CD4-positive, alpha-beta T cell (primary cell): Measurements from ENCODE around the gene GTF2A1. TPM values are rescaled to one million over a fixed set of nuclear protein-coding genes. Genes with fewer than 3 reads are reported as not detected.

ENCODE experiments used
- ATAC-seq: fragments of 200-7000 bp; cut with Tn5 transposase; one replicate; pipeline ENCODE4 v1.10.0; 2022; ENCODE audit warnings: mild to moderate bottlenecking; ENCODE audit not compliant: poor library complexity
- CTCF ChIA-PET: fragments of 350-600 bp; sonication (Branson Sonifier 250); formaldehyde crosslinking; loops from one replicate; lab custom pipeline; 2021; ENCODE audit warnings: antibody characterized with exemption, inconsistent platforms; lab: Charles Lee
- POLR2A ChIA-PET: fragments of 350-600 bp; sonication (Branson Sonifier 250); formaldehyde crosslinking; loops from one replicate; lab custom pipeline; 2021; ENCODE audit warnings: antibody characterized with exemption, inconsistent platforms; lab: Charles Lee
- DNase-seq, 14 experiments: peaks; one replicate each; pipeline ENCODE4 v3.0.0-alpha.2; 2013 to 2020; ENCODE audit warnings: mixed read lengths in 2 of 14
- H3K27ac ChIP-seq, 2 donors: one replicate each; pipeline versions ENCODE4 v1.5.1 to v1.7.0; 2013; ENCODE audit warnings: low read length in 2 of 2, low read depth in 1 of 2, mild to moderate bottlenecking in 1 of 2
- H3K27me3 ChIP-seq, 2 experiments: 1 replicate in 1 of 2; 2 replicates in 1 of 2; pipeline versions ENCODE4 v1.6.1 to v1.7.0; 2013; ENCODE audit warnings: low read length in 2 of 2, control low read depth in 1 of 2, mild to moderate bottlenecking in 1 of 2, moderate library complexity in 1 of 2; ENCODE audit not compliant: insufficient read depth in 2 of 2, control insufficient read depth in 1 of 2
- H3K36me3 ChIP-seq: one replicate; pipeline ENCODE4 v1.6.1; 2013; ENCODE audit warnings: low read length, control low read depth; ENCODE audit not compliant: insufficient read depth
- H3K4me1 ChIP-seq: one replicate; pipeline ENCODE4 v1.6.1; 2013; ENCODE audit warnings: low read length, control low read depth; ENCODE audit not compliant: insufficient read depth
- H3K4me3 ChIP-seq: one replicate; pipeline ENCODE4 v1.5.1; 2013; ENCODE audit warnings: mild to moderate bottlenecking, low read length, moderate library complexity
- H3K9me3 ChIP-seq, 2 experiments: 1 replicate in 1 of 2; 2 replicates in 1 of 2; pipeline versions ENCODE4 v1.6.1 to v1.7.0; 2013; ENCODE audit warnings: low read length in 2 of 2, mild to moderate bottlenecking in 2 of 2, control low read depth in 1 of 2, moderate library complexity in 1 of 2; ENCODE audit not compliant: control insufficient read depth in 1 of 2, insufficient read depth in 1 of 2
- H3K27ac Mint-ChIP-seq: one replicate; pipeline ENCODE4 v1.8.0; 2020; ENCODE audit warnings: mixed read lengths
- H3K27me3 Mint-ChIP-seq: one replicate; pipeline ENCODE4 v1.8.0; 2021; ENCODE audit warnings: mixed read lengths
- H3K36me3 Mint-ChIP-seq: one replicate; pipeline ENCODE4 v1.8.0; 2021; ENCODE audit warnings: low read depth, mixed read lengths
- H3K4me1 Mint-ChIP-seq: one replicate; pipeline ENCODE4 v1.8.0; 2021; ENCODE audit warnings: low read depth, mixed read lengths
- H3K4me3 Mint-ChIP-seq: one replicate; pipeline ENCODE4 v1.8.0; 2020; ENCODE audit warnings: mild to moderate bottlenecking, mixed read lengths
- H3K9me3 Mint-ChIP-seq: one replicate; pipeline ENCODE4 v1.8.0; 2020; ENCODE audit warnings: mixed read lengths
- CTCF ChIP-seq: fragments of 200-600 bp; IDR thresholded peaks from one replicate; pipeline ENCODE4 v1.8.0; 2022; ENCODE audit warnings: antibody characterized with exemption, mild to moderate bottlenecking
- intact Hi-C, 2 experiments: fragments of 100-400 bp; cut with DNase I in 1 of 2; cut with micrococcal nuclease in 1 of 2; formaldehyde crosslinking; loops; one replicate each; pipeline versions ENCODE4 v1.15.1 to v1.9.0; 2023 to 2025; cut with DNase I, micrococcal nuclease
- total RNA-seq, 174 experiments: library from RNA in 2 of 174; stranded (reverse) in 2 of 174; gene quantifications; one replicate each; pipeline ENCODE4 v1.2.3 and lab custom pipeline; 2021 to 2026

The GTF2A1 gene
- total RNA-seq, 2 experiments from 2014 or later: 11.5 to 12.8 TPM

- Mint-ChIP-seq H3K36me3 (no peaks in the 10 kb centered on the region), H3K4me1 (no peaks in the 10 kb centered on the region), H3K27ac (no peak overlapping the region), H3K9me3 (no peaks in the 10 kb centered on the region), H3K27me3 (no peaks in the 10 kb centered on the region), H3K4me3 (no peak overlapping the region)
- H3K9me3 ChIP-seq: no peaks in the 10 kb centered on the region
- DNase-seq: no peak
- ChIA-PET POLR2A (interaction anchor here (1.0 to 1.4 kb wide), 2 partner anchors 13 to 28 kb away, joined by 4 read pairs; no protein-coding TSS in a partner anchor), CTCF (no interaction called here)
- H3K4me3 ChIP-seq: no peak overlapping the region
- no peaks in the 10 kb centered on the region for H3K36me3 ChIP-seq
- H3K27ac ChIP-seq: no peak overlapping the region
- no peak for ATAC-seq
- H3K4me1 ChIP-seq: no peaks in the 10 kb centered on the region
- H3K27me3 ChIP-seq: no peaks in the 10 kb centered on the region
- intact Hi-C loops: no loop called here
- TF ChIP-seq CTCF: no peak
Measured at GRCh38 chr14:81157431-81157830, 63.3 kb downstream of the GTF2A1 start.

- POLR2A ChIA-PET: no interaction called here
Measured at GRCh38 chr14:81153187-81153586, 67.6 kb downstream of the GTF2A1 start.

GRCh38 chr14:81148635-81149034, 72.1 kb downstream of the GTF2A1 start:
- H3K27me3 ChIP-seq: no peaks in the 10 kb centered on the region
- DNase-seq (no peak), ATAC-seq (no peak)
- Mint-ChIP-seq H3K9me3 (no peaks in the 10 kb centered on the region), H3K4me1 (peaks cover 12% of the 10 kb centered on the region), H3K27me3 (no peaks in the 10 kb centered on the region), H3K27ac (no peak overlapping the region), H3K36me3 (no peaks in the 10 kb centered on the region), H3K4me3 (no peak overlapping the region)
- H3K4me1 ChIP-seq: peaks cover 4% of the 10 kb centered on the region
- no peak overlapping the region for H3K27ac ChIP-seq
- TF ChIP-seq CTCF: no peak
- H3K9me3 ChIP-seq: no peaks in the 10 kb centered on the region
- H3K4me3 ChIP-seq: no peak overlapping the region
- intact Hi-C loops: no loop called here
- no peaks in the 10 kb centered on the region for H3K36me3 ChIP-seq
- POLR2A ChIA-PET: no interaction called here
- CTCF ChIA-PET: no interaction called here

More at GRCh38 chr14:81153187-81153586, 67.6 kb downstream of the GTF2A1 start:
- Histone ChIP-seq H3K9me3 (no peaks in the 10 kb centered on the region), H3K27me3 (no peaks in the 10 kb centered on the region), H3K36me3 (no peaks in the 10 kb centered on the region), H3K27ac (no peak overlapping the region), H3K4me1 (no peaks in the 10 kb centered on the region), H3K4me3 (no peak overlapping the region)
- Mint-ChIP-seq H3K4me1 (no peaks in the 10 kb centered on the region), H3K36me3 (no peaks in the 10 kb centered on the region), H3K4me3 (no peak overlapping the region), H3K27ac (no peak overlapping the region), H3K27me3 (no peaks in the 10 kb centered on the region), H3K9me3 (no peaks in the 10 kb centered on the region)
- DNase-seq (no peak), ATAC-seq (no peak)
- CTCF ChIA-PET: no interaction called here
- TF ChIP-seq CTCF: no peak
- intact Hi-C loops: no loop called here
